Measurements from ENCODE around the gene NIT2. TPM values are rescaled to one million over a fixed set of nuclear protein-coding genes. Genes with fewer than 3 reads are reported as not detected.

The NIT2 gene
- total and polyA plus RNA-seq, 9 of the 15 experiments (the other 6 are each of a cell fraction or from before 2014, with no cell fraction given), result 11.4 to 62.2 (median 22.1) TPM

DNA sequence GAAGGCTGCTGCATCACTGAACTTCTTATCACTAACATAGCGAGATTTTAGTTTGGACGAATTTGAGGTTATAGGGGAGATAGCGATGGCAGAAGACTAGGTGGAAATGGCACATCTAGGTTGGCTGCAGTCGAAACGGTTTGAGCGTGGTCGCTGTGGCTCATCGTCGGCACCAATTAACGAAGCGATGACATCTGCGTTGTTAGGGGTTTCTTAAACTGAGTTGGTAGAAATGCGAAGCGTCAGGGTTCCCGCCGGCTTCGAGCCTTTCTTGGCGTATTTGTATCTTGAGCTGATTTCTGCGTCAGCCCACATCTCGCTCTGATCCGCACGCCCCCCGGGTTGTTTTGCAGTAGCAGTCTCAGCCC is 67.1 kb downstream of the NIT2 start (continued):
- TF ChIP-seq, protein P1, sequence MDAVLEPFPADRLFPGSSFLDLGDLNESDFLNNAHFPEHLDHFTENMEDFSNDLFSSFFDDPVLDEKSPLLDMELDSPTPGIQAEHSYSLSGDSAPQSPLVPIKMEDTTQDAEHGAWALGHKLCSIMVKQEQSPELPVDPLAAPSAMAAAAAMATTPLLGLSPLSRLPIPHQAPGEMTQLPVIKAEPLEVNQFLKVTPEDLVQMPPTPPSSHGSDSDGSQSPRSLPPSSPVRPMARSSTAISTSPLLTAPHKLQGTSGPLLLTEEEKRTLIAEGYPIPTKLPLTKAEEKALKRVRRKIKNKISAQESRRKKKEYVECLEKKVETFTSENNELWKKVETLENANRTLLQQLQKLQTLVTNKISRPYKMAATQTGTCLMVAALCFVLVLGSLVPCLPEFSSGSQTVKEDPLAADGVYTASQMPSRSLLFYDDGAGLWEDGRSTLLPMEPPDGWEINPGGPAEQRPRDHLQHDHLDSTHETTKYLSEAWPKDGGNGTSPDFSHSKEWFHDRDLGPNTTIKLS (IDR thresholded peaks at IDR 0.05; ENCODE audit: borderline replicate concordance, low read depth), result peak; percentile 91; the same call in 1 of the 2 replicates

DNA sequence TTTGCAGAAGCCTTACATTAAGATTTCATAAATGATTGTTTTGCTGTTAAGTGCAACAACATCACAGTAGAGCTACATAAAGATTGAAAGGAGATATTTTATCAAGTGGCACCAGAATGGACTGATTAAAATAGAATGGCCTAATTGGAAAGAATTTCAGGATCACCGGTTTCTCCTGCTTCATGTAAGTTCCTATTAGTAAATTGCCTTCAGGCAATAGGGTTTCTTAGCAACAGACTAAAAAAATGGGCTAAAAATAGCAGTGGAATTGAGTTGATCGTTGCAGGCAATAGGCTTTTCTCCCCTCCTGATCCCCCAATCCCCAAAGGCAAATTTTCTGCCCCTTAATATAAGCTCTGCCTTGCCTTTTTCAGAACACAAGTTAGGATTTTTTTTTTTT is 67.7 kb downstream of the NIT2 start:
- FAIRE-seq (no peak), DNase-seq (ENCODE audit: extremely low read depth in 1 of 4, low spot score in 3 of 4) (no peak), ATAC-seq (no peak)
- Histone ChIP-seq H3K4me1 (replicated peaks in 1 of 2; ENCODE audit: control insufficient read depth in 2 of 2, insufficient read depth in 2 of 2, low read length in 2 of 2) (peaks cover 0 to 3% of the 10 kb centered on the region in 2 experiments; a peak in 3 of 5 replicates), H2AFZ (ENCODE audit: low read depth, low read length) (no peak overlapping the region), H3K4me3 (peak overlapping the region; percentile 97), H3K4me2 (ENCODE audit: insufficient read depth, low read length) (peak overlapping the region; percentile 95), H3K27me3 (ENCODE audit: control insufficient read depth in 2 of 2, insufficient read depth in 2 of 2, low read length in 2 of 2) (no peaks in the 10 kb centered on the region), H3K9me1 (ENCODE audit: control insufficient read depth, insufficient read depth, low read length) (no peaks in the 10 kb centered on the region), H3K27ac (ENCODE audit: extremely low read depth, low read depth, low read length) (peak overlapping the region; percentile 98; the same call in 2 of the 3 replicates), H3K36me3 (ENCODE audit: control insufficient read depth, insufficient read depth, low read length) (peaks cover 13% of the 10 kb centered on the region; the same call in 1 of the 3 replicates), H3K79me2 (ENCODE audit: control insufficient read depth, insufficient read depth, low read length) (peaks cover 86% of the 10 kb centered on the region), H3K9ac (ENCODE audit: insufficient read depth in 1 of 2, low read depth in 2 of 2, low read length in 2 of 2) (peak overlapping the region; percentile 68 to 96), H4K20me1 (replicated peaks; ENCODE audit: control insufficient read depth, insufficient read depth, low read length) (peaks cover 2% of the 10 kb centered on the region; the same call in 1 of the 2 replicates), H3K9me3 (replicated peaks; ENCODE audit: control insufficient read depth, insufficient read depth, low read depth, low read length) (no peaks in the 10 kb centered on the region)
- WGBS (ENCODE audit: insufficient coverage, low coverage, missing lambda C conversion rate), result 4% methylated on average over 2 of the region's 2 CpGs
- POLR2A ChIA-PET, result interaction anchor here (0.6 to 2.3 kb wide), 18 partner anchors 9 to 1353 kb away, joined by 3 to 18 read pairs (median 4); partner anchors contain the start of gene NIT2
- in situ Hi-C loops (cut with MboI) (no loop called here), intact Hi-C loops (cut with micrococcal nuclease) (loop anchor here (5.0 to 10.0 kb wide), 4 partner anchors 50 to 1283 kb away; partner anchors contain the start of genes RPL24, TBC1D23 and TFG)
- TF ChIP-seq KDM4B (IDR thresholded peaks at IDR 0.05; ENCODE audit: borderline replicate concordance in 2 of 2, low read depth in 1 of 2), result no peak
- peak; percentile 53 for TF ChIP-seq RFX1 (IDR thresholded peaks at IDR 0.05)
- 0 out of 2 replicates have a peak, but pooled peaks have one; percentile 31 for TF ChIP-seq MEF2D (tag; conservative IDR thresholded peaks at IDR 0.05; ENCODE audit: low read depth)
- peak; percentile 68; the same call in 1 of the 2 replicates for TF ChIP-seq MEF2A (IDR thresholded peaks at IDR 0.05; ENCODE audit: control insufficient read depth, low read depth, low read length)
- 0 out of 2 replicates have a peak, but pooled peaks have one; percentile 31 for TF ChIP-seq ZNF384 (IDR thresholded peaks at IDR 0.05; ENCODE audit: low read depth, low read length)
- BruUV-seq (replicated peaks), result no TSS peak
- CTCF ChIA-PET (ENCODE audit: low intra/inter-chr PET ratio), result no interaction called here
